H9 (cell line): Measurements from ENCODE around the gene CILP2. TPM values are rescaled to one million over a fixed set of nuclear protein-coding genes. Genes with fewer than 3 reads are reported as not detected.

Experiments
- DNase-seq: peaks from one replicate; pipeline ENCODE4 v3.0.0-alpha.2; 2017
- H2AFZ ChIP-seq: one replicate; pipeline ENCODE4 v1.6.1; 2013; ENCODE audit warnings: mild to moderate bottlenecking, low read length, control low read depth, moderate library complexity
- H2AK5ac ChIP-seq: 2 replicates; pipeline ENCODE4 v1.6.1; 2013; ENCODE audit warnings: low read length, control low read depth, mixed read lengths; ENCODE audit not compliant: insufficient read length
- H2BK120ac ChIP-seq: one replicate; pipeline ENCODE4 v1.6.1; 2013; ENCODE audit warnings: low read depth, mild to moderate bottlenecking, low read length, control low read depth, inconsistent platforms; ENCODE audit not compliant: poor library complexity, severe bottlenecking
- H2BK12ac ChIP-seq: 2 replicates; pipeline ENCODE4 v1.6.1; 2013; ENCODE audit warnings: low read length, control low read depth, mixed read lengths, low read depth; ENCODE audit not compliant: insufficient read length
- H2BK15ac ChIP-seq: 2 replicates; pipeline ENCODE4 v1.6.1; 2013; ENCODE audit warnings: low read depth, low read length, control low read depth
- H2BK20ac ChIP-seq: one replicate; pipeline ENCODE4 v1.6.1; 2013; ENCODE audit warnings: low read depth, mild to moderate bottlenecking, low read length, control low read depth, inconsistent platforms; ENCODE audit not compliant: poor library complexity, severe bottlenecking
- H2BK5ac ChIP-seq: 2 replicates; pipeline ENCODE4 v1.6.1; 2013; ENCODE audit warnings: low read length, control low read depth, mixed read lengths; ENCODE audit not compliant: insufficient read length
- H3K14ac ChIP-seq: 2 replicates; pipeline ENCODE4 v1.6.1; 2013; ENCODE audit warnings: low read length, control low read depth; ENCODE audit not compliant: insufficient read depth
- H3K18ac ChIP-seq: 2 replicates; pipeline ENCODE4 v1.6.1; 2013; ENCODE audit warnings: low read depth, mild to moderate bottlenecking, mixed read lengths, low read length, control low read depth; ENCODE audit not compliant: insufficient read length
- H3K23ac ChIP-seq: 2 replicates; pipeline ENCODE4 v1.6.1; 2013; ENCODE audit warnings: low read length, control low read depth, mixed read lengths, low read depth; ENCODE audit not compliant: insufficient read length
- H3K23me2 ChIP-seq: 2 replicates; pipeline ENCODE4 v1.6.1; 2013; ENCODE audit warnings: low read depth, mild to moderate bottlenecking, mixed read lengths, low read length, control low read depth; ENCODE audit not compliant: insufficient read length, poor library complexity, severe bottlenecking
- H3K27ac ChIP-seq: 2 replicates; pipeline ENCODE4 v1.5.1; 2013; ENCODE audit warnings: low read length, control low read depth, mixed read lengths, low read depth; ENCODE audit not compliant: insufficient read length
- H3K27me3 ChIP-seq: 2 replicates; pipeline ENCODE4 v1.6.1; 2013; ENCODE audit warnings: low read length, control low read depth, inconsistent platforms; ENCODE audit not compliant: insufficient read depth
- H3K4ac ChIP-seq: 2 replicates; pipeline ENCODE4 v1.6.1; 2013; ENCODE audit warnings: low read depth, mild to moderate bottlenecking, control low read depth, inconsistent platforms, low read length, moderate library complexity
- H3K4me1 ChIP-seq: 2 replicates; pipeline ENCODE4 v1.6.1; 2013; ENCODE audit warnings: low read length, control low read depth, inconsistent platforms; ENCODE audit not compliant: insufficient read depth
- H3K4me2 ChIP-seq: 2 replicates; pipeline ENCODE4 v1.6.1; 2013; ENCODE audit warnings: low read length, control low read depth, mixed read lengths; ENCODE audit not compliant: insufficient read length, insufficient read depth
- H3K56ac ChIP-seq: 2 replicates; pipeline ENCODE4 v1.6.1; 2013; ENCODE audit warnings: low read depth, mild to moderate bottlenecking, mixed read lengths, low read length, control low read depth; ENCODE audit not compliant: insufficient read length
- H3K79me1 ChIP-seq: 2 replicates; pipeline ENCODE4 v1.6.1; 2013; ENCODE audit warnings: low read depth, mild to moderate bottlenecking, moderate library complexity, low read length, control low read depth, inconsistent platforms; ENCODE audit not compliant: insufficient read depth, poor library complexity, severe bottlenecking
- H3K79me2 ChIP-seq: 2 replicates; pipeline ENCODE4 v1.6.1; 2013; ENCODE audit warnings: low read length, control low read depth, inconsistent platforms; ENCODE audit not compliant: insufficient read depth
- H3K9ac ChIP-seq: 2 replicates; pipeline ENCODE4 v1.6.1; 2013; ENCODE audit warnings: low read length, control low read depth, mixed read lengths; ENCODE audit not compliant: insufficient read length; ENCODE audit errors: extremely low read depth
- H3K9me3 ChIP-seq: one replicate; pipeline ENCODE4 v1.6.1; 2013; ENCODE audit warnings: low read depth, low read length, inconsistent platforms; ENCODE audit not compliant: control insufficient read depth
- H3T11ph ChIP-seq: one replicate; pipeline ENCODE4 v1.6.1; 2013; ENCODE audit warnings: mild to moderate bottlenecking, low read length, control low read depth, inconsistent platforms
- H4K20me1 ChIP-seq: one replicate; pipeline ENCODE4 v1.6.1; 2013; ENCODE audit not compliant: control insufficient read depth, insufficient read length, insufficient read depth
- H4K5ac ChIP-seq: 2 replicates; pipeline ENCODE4 v1.6.1; 2013; ENCODE audit warnings: low read depth, mild to moderate bottlenecking, mixed read lengths, low read length, control low read depth; ENCODE audit not compliant: insufficient read length
- H4K8ac ChIP-seq: replicated peaks from 2 replicates; pipeline ENCODE4 v1.6.1; 2013; ENCODE audit warnings: low read length, control low read depth, mixed read lengths, low read depth; ENCODE audit not compliant: insufficient read length
- H4K91ac ChIP-seq: 2 replicates; pipeline ENCODE4 v1.6.1; 2013; ENCODE audit warnings: low read depth, mild to moderate bottlenecking, moderate library complexity, mixed read lengths, low read length, control low read depth; ENCODE audit not compliant: insufficient read length
- H3K27ac Mint-ChIP-seq, 3 experiments: 2 replicates in 2 of 3; 3 replicates in 1 of 3; pipeline ENCODE4 v1.8.0; 2020 to 2021; ENCODE audit warnings: mixed read lengths in 3 of 3, mild to moderate bottlenecking in 1 of 3, moderate library complexity in 1 of 3
- H3K27me3 Mint-ChIP-seq: 2 replicates; pipeline ENCODE4 v1.8.0; 2021; ENCODE audit warnings: low read depth, mild to moderate bottlenecking, moderate library complexity, mixed read lengths
- H3K36me3 Mint-ChIP-seq, 3 experiments: 2 replicates in 2 of 3; 3 replicates in 1 of 3; pipeline ENCODE4 v1.8.0; 2020 to 2021; ENCODE audit warnings: low read depth in 3 of 3, mixed read lengths in 3 of 3; ENCODE audit not compliant: insufficient read depth in 1 of 3
- H3K4me1 Mint-ChIP-seq, 2 experiments: 2 replicates each; pipeline ENCODE4 v1.8.0; 2020; ENCODE audit warnings: mixed read lengths in 2 of 2
- H3K4me3 Mint-ChIP-seq, 2 experiments: 2 replicates in 1 of 2; 3 replicates in 1 of 2; pipeline ENCODE4 v1.8.0; 2020 to 2021; ENCODE audit warnings: mild to moderate bottlenecking in 2 of 2, mixed read lengths in 2 of 2, moderate library complexity in 1 of 2
- H3K9me3 Mint-ChIP-seq, 2 experiments: 2 replicates in 1 of 2; 3 replicates in 1 of 2; pipeline ENCODE4 v1.8.0; 2020; ENCODE audit warnings: mild to moderate bottlenecking in 2 of 2, mixed read lengths in 2 of 2, moderate library complexity in 1 of 2
- CTCF ChIP-seq: fragments of 200-600 bp; sonication (generic); conservative IDR thresholded peaks from 3 replicates; pipeline ENCODE4 v1.8.0; 2021; ENCODE audit warnings: antibody characterized with exemption, mild to moderate bottlenecking
- WGBS: extraction: QIAGEN DNeasy Blood & Tissue Kit; methylation state at CpG from one replicate; pipeline ENCODE4 v1.1.7; 2013; ENCODE audit warnings: missing lambda C conversion rate, low lambda C conversion rate, mixed read lengths; ENCODE audit not compliant: insufficient read length; ENCODE audit errors: extremely low coverage; 5-methylcytosine and 5-hydroxymethylcytosine counted together
- total RNA-seq: library from RNA; stranded (reverse); gene quantifications from 2 replicates; pipeline ENCODE4 v1.2.1, GENCODE V29; 2021

CILP2 gene
- total RNA-seq, 1 experiment from 2014 or later = 6.4 TPM

- H3K79me2 ChIP-seq = peaks cover 4% of the 10 kb centered on the region; the same call in 1 of the 2 replicates
- peak overlapping the region; percentile 21 for H3K27ac ChIP-seq
- Mint-ChIP-seq H3K4me3 (peak overlapping the region in 1 of 2 experiments; percentile 26; a peak in 1 of 5 replicates), H3K36me3 (peaks cover 19 to 45% (median 36%) of the 10 kb centered on the region in 3 experiments; a peak in 6 of 7 replicates), H3K4me1 (peaks cover 49 to 53% of the 10 kb centered on the region in 2 experiments), H3K9me3 (no peaks in the 10 kb centered on the region), H3K27me3 (no peaks in the 10 kb centered on the region), H3K27ac (peak overlapping the region; percentile 97 to 99 (median 98))
- H3K4me2 ChIP-seq = no peak overlapping the region
- H2BK12ac ChIP-seq = no peak overlapping the region
- H3K56ac ChIP-seq = no peak overlapping the region
- H3K9me3 ChIP-seq = no peaks in the 10 kb centered on the region
- H2BK20ac ChIP-seq = no peak overlapping the region
- H2BK120ac ChIP-seq = no peak overlapping the region
- no peak overlapping the region for H2BK5ac ChIP-seq
- H4K20me1 ChIP-seq = no peaks in the 10 kb centered on the region
- H2AFZ ChIP-seq = no peak overlapping the region
- no peak overlapping the region for H2AK5ac ChIP-seq
- DNase-seq = no peak
- H4K8ac ChIP-seq = no peak overlapping the region
- H3K4ac ChIP-seq = no peak overlapping the region
- no peaks in the 10 kb centered on the region for H3K27me3 ChIP-seq
- no CpG with 5 or more reads among the region's 9 CpGs for WGBS
- peaks cover 9% of the 10 kb centered on the region; the same call in 1 of the 2 replicates for H3K4me1 ChIP-seq
- H3T11ph ChIP-seq = no peak overlapping the region
- H4K5ac ChIP-seq = no peak overlapping the region
- H3K14ac ChIP-seq = no peak overlapping the region
- H3K23me2 ChIP-seq = no peaks in the 10 kb centered on the region
- H3K23ac ChIP-seq = no peak overlapping the region
- no peak overlapping the region for H2BK15ac ChIP-seq
- no peak for TF ChIP-seq CTCF
- peak overlapping the region; percentile 6 for H4K91ac ChIP-seq
- H3K18ac ChIP-seq = peak overlapping the region; percentile 33
- no peak overlapping the region for H3K9ac ChIP-seq
- H3K79me1 ChIP-seq = no peaks in the 10 kb centered on the region
These were observed 48.3 kb upstream of the CILP2 start for GRCh38 chr19:19489804-19490204.
